ENCODE data around the gene PLXNC1. TPM values are rescaled to one million over a fixed set of nuclear protein-coding genes. Genes with fewer than 3 reads are reported as not detected.

The PLXNC1 gene
- polyA plus RNA-seq, 1 experiment: 4.8 TPM

- Histone ChIP-seq H3K9me3 (ENCODE audit: control insufficient read depth, insufficient read depth, low read length) (no peaks in the 10 kb centered on the region), H3K27me3 (ENCODE audit: control insufficient read depth, insufficient read depth, low read length) (no peaks in the 10 kb centered on the region), H3K4me3 (ENCODE audit: low read depth, low read length) (no peak overlapping the region), H3K27ac (ENCODE audit: low read depth, low read length) (peak overlapping the region; percentile 82)
- ChIA-PET POLR2A (interaction anchor here (0.7 to 1.7 kb wide), 4 partner anchors 16 to 214 kb away, joined by 3 to 8 read pairs (median 5); no protein-coding TSS in a partner anchor), CTCF (interaction anchor here (0.6 to 2.4 kb wide), 5 partner anchors 15 to 155 kb away, joined by 3 to 8 read pairs (median 4); no protein-coding TSS in a partner anchor)
- no peak for DNase-seq (ENCODE audit: low read depth, low spot score)
- TF ChIP-seq, protein P1, sequence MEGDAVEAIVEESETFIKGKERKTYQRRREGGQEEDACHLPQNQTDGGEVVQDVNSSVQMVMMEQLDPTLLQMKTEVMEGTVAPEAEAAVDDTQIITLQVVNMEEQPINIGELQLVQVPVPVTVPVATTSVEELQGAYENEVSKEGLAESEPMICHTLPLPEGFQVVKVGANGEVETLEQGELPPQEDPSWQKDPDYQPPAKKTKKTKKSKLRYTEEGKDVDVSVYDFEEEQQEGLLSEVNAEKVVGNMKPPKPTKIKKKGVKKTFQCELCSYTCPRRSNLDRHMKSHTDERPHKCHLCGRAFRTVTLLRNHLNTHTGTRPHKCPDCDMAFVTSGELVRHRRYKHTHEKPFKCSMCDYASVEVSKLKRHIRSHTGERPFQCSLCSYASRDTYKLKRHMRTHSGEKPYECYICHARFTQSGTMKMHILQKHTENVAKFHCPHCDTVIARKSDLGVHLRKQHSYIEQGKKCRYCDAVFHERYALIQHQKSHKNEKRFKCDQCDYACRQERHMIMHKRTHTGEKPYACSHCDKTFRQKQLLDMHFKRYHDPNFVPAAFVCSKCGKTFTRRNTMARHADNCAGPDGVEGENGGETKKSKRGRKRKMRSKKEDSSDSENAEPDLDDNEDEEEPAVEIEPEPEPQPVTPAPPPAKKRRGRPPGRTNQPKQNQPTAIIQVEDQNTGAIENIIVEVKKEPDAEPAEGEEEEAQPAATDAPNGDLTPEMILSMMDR (IDR thresholded peaks at IDR 0.05; ENCODE audit: low read depth, low read length): no peak
Measured at GRCh38 chr12:94289461-94290312, 141.3 kb downstream of the PLXNC1 start.

GRCh38 chr12:94290353-94290752, 142.0 kb downstream of the PLXNC1 start:
- no peak for DNase-seq (ENCODE audit: low read depth, low spot score)
- ChIA-PET CTCF (interaction anchor here (1.3 to 2.4 kb wide), 4 partner anchors 15 to 156 kb away, joined by 3 to 8 read pairs (median 4); no protein-coding TSS in a partner anchor), POLR2A (interaction anchor here (0.7 to 1.7 kb wide), 4 partner anchors 15 to 215 kb away, joined by 3 to 8 read pairs (median 5); no protein-coding TSS in a partner anchor)
- Histone ChIP-seq H3K9me3 (ENCODE audit: control insufficient read depth, insufficient read depth, low read length) (no peaks in the 10 kb centered on the region), H3K4me3 (ENCODE audit: low read depth, low read length) (no peak overlapping the region), H3K27me3 (ENCODE audit: control insufficient read depth, insufficient read depth, low read length) (no peaks in the 10 kb centered on the region), H3K27ac (ENCODE audit: low read depth, low read length) (peak overlapping the region; percentile 82)
- TF ChIP-seq, protein P1 (IDR thresholded peaks at IDR 0.05; ENCODE audit: low read depth, low read length): no peak

DNA sequence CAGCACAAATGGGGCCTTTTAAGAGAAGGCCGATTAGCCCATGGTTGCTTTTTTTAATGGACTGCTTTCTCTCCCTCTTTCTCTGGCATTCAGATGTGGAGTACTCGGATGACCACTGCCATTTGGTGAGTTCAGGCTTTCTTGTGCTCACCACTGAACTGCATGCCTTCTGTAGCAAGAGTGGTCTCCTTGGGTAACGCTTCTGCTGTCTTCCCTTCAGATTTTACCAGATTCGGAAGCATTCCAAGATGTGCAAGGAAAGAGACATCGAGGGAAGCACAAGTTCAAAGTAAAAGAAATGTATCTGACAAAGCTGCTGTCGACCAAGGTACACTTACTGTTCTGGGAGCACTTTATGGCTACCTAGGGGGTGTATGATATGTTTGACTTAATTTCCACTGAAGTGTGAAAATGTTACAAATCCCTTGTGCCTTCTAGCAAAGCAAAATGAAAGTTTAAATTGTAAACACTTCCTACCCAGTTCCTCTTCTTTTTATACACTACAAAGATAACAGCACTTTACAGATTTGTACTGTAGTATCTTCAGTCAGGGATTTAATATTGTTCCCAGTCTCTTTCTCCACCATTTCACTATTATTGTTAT, 148.8 kb downstream of the PLXNC1 start:
- CTCF ChIA-PET: no interaction called here
- TF ChIP-seq, protein P1 (IDR thresholded peaks at IDR 0.05; ENCODE audit: low read depth, low read length): no peak
- H3K9me3 ChIP-seq (ENCODE audit: control insufficient read depth, insufficient read depth, low read length): no peaks in the 10 kb centered on the region
- no peak overlapping the region for H3K27ac ChIP-seq (ENCODE audit: low read depth, low read length)
- H3K27me3 ChIP-seq (ENCODE audit: control insufficient read depth, insufficient read depth, low read length): no peaks in the 10 kb centered on the region
- POLR2A ChIA-PET: no interaction called here
- no peak overlapping the region for H3K4me3 ChIP-seq (ENCODE audit: low read depth, low read length)
- DNase-seq (ENCODE audit: low read depth, low spot score): no peak

DNA sequence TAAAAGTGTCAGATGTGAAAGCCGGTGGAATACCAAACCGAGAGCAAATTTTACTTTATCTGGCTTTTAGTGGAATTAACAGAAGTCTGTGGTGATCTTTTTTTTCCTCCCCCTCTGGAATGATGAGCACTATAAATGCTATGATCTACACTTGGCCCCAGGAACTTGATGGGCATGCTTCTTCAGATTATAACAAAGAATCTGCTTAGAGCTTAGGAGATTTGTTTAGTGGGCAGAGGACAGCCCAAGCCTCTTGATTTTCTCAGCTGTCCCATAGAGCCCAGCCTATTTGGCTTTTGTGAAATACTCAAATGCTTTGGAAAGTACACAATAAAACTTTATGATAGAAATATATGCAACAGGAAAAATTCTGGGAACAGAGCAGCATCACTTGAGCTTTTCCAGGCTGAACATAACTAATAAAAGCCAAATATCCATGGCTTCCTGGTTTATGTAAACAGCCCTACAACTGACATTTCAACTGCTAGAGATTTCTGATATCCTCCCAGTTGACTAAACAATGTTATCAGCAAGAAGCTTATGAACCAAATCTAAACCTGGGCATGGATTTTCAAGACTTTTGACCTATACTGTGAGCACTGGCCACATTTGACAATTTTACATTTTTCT, 149.6 kb downstream of the PLXNC1 start:
- no peaks in the 10 kb centered on the region for H3K27me3 ChIP-seq (ENCODE audit: control insufficient read depth, insufficient read depth, low read length)
- no peak overlapping the region for H3K4me3 ChIP-seq (ENCODE audit: low read depth, low read length)
- H3K27ac ChIP-seq (ENCODE audit: low read depth, low read length): no peak overlapping the region
- ChIA-PET POLR2A (no interaction called here), CTCF (no interaction called here)
- TF ChIP-seq, protein P1 (IDR thresholded peaks at IDR 0.05; ENCODE audit: low read depth, low read length): no peak
- DNase-seq (ENCODE audit: low read depth, low spot score): no peak
- H3K9me3 ChIP-seq (ENCODE audit: control insufficient read depth, insufficient read depth, low read length): no peaks in the 10 kb centered on the region
